ENCODE data around the gene TUT4.

- no peak for TF ChIP-seq CTCF (IDR thresholded peaks at IDR 0.05)
- TF ChIP-seq POLR2A (IDR thresholded peaks at IDR 0.05): no peak
- TF ChIP-seq POLR2AphosphoS5 (IDR thresholded peaks at IDR 0.05): no peak
Observed at GRCh38 chr1:52534928-52535764, 17.7 kb downstream of the TUT4 start.

Measured in suprapubic skin (tissue), 4 donors.